Measurements from ENCODE around the gene MED17.

The MED17 gene

GRCh38 chr11:93804879-93805278 is 20.8 kb downstream of the MED17 start:
- TF ChIP-seq OSR1 (CRISPR knock-in tag; IDR thresholded peaks at IDR 0.05) (no peak), BACH2 (CRISPR knock-in tag; IDR thresholded peaks at IDR 0.05; ENCODE audit: borderline replicate concordance) (no peak), TCF4 (CRISPR knock-in tag; IDR thresholded peaks at IDR 0.05; ENCODE audit: borderline replicate concordance) (no peak), GLIS3 (CRISPR knock-in tag; IDR thresholded peaks at IDR 0.05) (no peak), CREB5 (CRISPR knock-in tag; IDR thresholded peaks at IDR 0.05; ENCODE audit: low read depth) (no peak), ZFP30 (CRISPR knock-in tag; IDR thresholded peaks at IDR 0.05) (no peak), ZC3H10 (CRISPR knock-in tag; IDR thresholded peaks at IDR 0.05) (no peak), CSRNP3 (CRISPR knock-in tag; IDR thresholded peaks at IDR 0.05) (no peak), RARB (CRISPR knock-in tag; IDR thresholded peaks at IDR 0.05) (no peak), CSDC2 (CRISPR knock-in tag; IDR thresholded peaks at IDR 0.05) (no peak), ZNF70 (CRISPR knock-in tag; IDR thresholded peaks at IDR 0.05) (no peak), TSHZ2 (CRISPR knock-in tag; IDR thresholded peaks at IDR 0.05) (no peak), ARNTL (CRISPR knock-in tag; IDR thresholded peaks at IDR 0.05; ENCODE audit: borderline replicate concordance, low read depth) (no peak), ZFP3 (CRISPR knock-in tag; IDR thresholded peaks at IDR 0.05) (no peak), PPARA (CRISPR knock-in tag; IDR thresholded peaks at IDR 0.05; ENCODE audit: borderline replicate concordance) (no peak), ZNF8 (CRISPR knock-in tag; IDR thresholded peaks at IDR 0.05) (no peak), TOX (CRISPR knock-in tag; IDR thresholded peaks at IDR 0.05; ENCODE audit: borderline replicate concordance) (no peak)
- TF ChIP-seq, protein P1, sequence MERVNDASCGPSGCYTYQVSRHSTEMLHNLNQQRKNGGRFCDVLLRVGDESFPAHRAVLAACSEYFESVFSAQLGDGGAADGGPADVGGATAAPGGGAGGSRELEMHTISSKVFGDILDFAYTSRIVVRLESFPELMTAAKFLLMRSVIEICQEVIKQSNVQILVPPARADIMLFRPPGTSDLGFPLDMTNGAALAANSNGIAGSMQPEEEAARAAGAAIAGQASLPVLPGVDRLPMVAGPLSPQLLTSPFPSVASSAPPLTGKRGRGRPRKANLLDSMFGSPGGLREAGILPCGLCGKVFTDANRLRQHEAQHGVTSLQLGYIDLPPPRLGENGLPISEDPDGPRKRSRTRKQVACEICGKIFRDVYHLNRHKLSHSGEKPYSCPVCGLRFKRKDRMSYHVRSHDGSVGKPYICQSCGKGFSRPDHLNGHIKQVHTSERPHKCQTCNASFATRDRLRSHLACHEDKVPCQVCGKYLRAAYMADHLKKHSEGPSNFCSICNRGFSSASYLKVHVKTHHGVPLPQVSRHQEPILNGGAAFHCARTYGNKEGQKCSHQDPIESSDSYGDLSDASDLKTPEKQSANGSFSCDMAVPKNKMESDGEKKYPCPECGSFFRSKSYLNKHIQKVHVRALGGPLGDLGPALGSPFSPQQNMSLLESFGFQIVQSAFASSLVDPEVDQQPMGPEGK (CRISPR knock-in tag; IDR thresholded peaks at IDR 0.05; ENCODE audit: borderline replicate concordance) = no peak
- ATAC-seq = no peak

GRCh38 chr11:93807980-93808379 is 23.9 kb downstream of the MED17 start:
- TF ChIP-seq POU6F1 (CRISPR knock-in tag; IDR thresholded peaks at IDR 0.05; ENCODE audit: borderline replicate concordance, low read depth) (no peak), ZFP3 (CRISPR knock-in tag; IDR thresholded peaks at IDR 0.05) (no peak), ISL1 (CRISPR knock-in tag; IDR thresholded peaks at IDR 0.05) (no peak), BACH2 (CRISPR knock-in tag; IDR thresholded peaks at IDR 0.05; ENCODE audit: borderline replicate concordance) (no peak), ZNF8 (CRISPR knock-in tag; IDR thresholded peaks at IDR 0.05) (no peak), CSRNP3 (CRISPR knock-in tag; IDR thresholded peaks at IDR 0.05) (no peak), OSR1 (CRISPR knock-in tag; IDR thresholded peaks at IDR 0.05) (no peak), TOX (CRISPR knock-in tag; IDR thresholded peaks at IDR 0.05; ENCODE audit: borderline replicate concordance) (no peak), RARB (CRISPR knock-in tag; IDR thresholded peaks at IDR 0.05) (no peak), PPARA (CRISPR knock-in tag; IDR thresholded peaks at IDR 0.05; ENCODE audit: borderline replicate concordance) (no peak), ZC3H10 (CRISPR knock-in tag; IDR thresholded peaks at IDR 0.05) (no peak)
- ATAC-seq = no peak

Data from SK-N-SH treated with all-trans-retinoic acid at 6 μM for 48 hours (cell line).